HG03139 (cell line): ENCODE results near the gene UBE2B.
A peak's percentile ranks its signal among the peaks of the same experiment; 100 is the strongest.
"Not testable (repeated sequence)": the region's sequence is repeated elsewhere in the genome, so short reads cannot be mapped to it uniquely, and the experiment has no call there.

Experiments used
- ATAC-seq: cut with Tn5 transposase; IDR thresholded peaks from one replicate; pipeline ENCODE4 v1.9.1; 2021; ENCODE audit not compliant: unreplicated experiment

UBE2B gene

DNA sequence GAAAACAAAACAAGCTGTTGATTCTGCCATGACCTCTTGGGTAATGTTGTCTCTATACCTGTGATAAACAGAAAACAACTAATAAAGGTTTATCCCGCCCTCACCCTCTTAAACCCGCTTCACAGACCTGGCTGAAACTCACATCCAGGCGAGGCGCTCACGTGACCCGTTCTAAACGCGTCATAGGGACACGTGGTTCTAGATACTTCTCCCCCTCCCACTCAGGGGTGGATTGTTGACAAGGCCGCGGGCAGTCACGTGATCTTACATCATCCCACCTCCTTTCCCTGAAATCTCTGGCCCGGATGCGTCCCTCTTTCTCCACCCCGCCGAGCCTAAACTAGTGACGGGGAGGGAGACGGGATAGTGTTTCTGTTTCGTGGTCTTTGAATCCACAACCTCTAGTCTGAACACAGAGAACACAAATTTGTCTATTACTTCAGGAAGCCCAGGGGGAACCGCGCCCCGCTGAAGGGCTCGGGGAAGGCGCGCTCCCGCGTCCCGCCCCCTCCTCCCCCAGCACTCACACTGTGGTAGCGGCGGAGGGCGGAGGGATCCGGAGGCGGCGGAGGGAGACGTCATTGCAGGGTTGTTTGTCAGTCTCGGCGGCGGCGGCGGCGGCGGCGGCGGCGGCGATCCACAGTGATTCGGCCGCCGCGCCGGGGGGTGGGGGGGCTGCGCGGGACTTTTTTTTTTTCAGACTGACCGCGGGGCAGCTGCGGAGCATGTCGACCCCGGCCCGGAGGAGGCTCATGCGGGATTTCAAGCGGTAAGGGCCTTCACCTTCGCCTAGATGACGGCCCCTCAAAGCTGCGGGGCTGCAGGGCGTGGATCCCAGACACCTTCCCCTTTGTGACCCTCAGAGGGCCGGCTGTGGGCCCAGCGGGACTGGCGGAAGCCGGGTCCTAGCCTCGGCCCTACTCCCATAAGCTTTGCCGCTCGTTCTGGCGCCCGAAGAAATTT is at the start of gene UBE2B:
Gene UBE2B (plus strand): TSS at position 699 of the 963 bp plus-strand sequence. CDS start 27 bp downstream, at position 726.
- peak; percentile 52 for ATAC-seq

DNA sequence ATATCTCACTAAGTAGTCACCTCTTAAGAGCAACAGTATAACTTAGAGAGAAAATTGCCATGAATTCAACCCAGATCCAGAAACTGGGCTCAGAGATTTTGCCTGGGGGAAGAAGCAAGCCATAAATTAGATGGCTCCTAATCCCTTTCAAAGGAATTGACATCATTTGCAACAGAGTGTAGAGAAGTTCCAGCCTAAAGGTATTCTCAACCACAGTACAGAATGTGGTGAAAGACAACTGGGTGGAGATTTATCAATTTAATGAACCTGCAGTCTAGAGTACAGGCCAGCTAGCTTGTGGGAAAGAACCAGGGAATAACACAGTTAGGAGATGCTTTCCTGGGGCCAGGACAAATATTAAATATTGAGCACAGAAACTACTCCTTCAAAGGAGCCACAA is 44.0 kb upstream of the UBE2B start:
- no peak for ATAC-seq

- ATAC-seq, result no peak
Measured at GRCh38 chr5:134328619-134329018, 42.8 kb upstream of the UBE2B start.

GRCh38 chr5:134336833-134337232 is 34.5 kb upstream of the UBE2B start:
- not testable (repeated sequence) for ATAC-seq

DNA sequence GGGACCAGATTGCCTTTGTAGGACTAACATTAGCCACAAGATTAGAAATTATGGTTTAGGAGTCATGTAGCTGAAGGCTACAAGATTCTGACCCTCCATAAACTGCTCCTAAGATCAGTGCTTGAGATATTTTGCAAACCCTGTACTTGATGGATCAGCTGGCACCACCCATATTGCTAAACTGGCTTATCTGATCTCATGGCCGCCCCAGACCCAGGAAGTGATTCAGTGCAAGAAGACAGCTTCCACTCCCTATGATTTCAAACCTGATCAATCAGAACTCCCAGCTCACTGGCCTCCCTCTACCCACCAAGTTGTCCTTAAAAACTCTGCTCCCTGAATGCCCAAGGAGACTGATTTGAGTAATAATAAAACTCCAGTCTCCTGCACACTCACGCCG is 27.9 kb upstream of the UBE2B start:
- ATAC-seq, result not testable (repeated sequence)

DNA sequence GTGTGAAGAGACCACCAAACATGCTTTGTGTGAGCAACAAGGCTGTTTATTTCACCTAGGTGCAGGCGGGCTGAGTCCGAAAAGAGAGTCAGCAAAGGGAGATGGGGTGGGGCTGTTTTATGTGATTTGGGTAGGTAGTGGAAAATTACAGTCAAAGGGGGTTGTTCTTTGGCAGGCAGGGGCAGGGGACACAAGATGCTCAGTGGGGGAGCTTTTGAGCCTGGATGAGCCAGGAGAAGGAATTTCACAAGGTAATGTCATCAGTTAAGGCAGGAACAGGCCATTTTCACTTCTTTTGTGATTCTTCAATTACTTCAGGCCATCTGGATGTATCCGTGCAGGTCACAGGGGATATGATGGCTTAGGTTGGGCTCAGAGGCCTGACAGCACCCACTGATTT is 25.9 kb upstream of the UBE2B start:
- not testable (repeated sequence) for ATAC-seq

DNA sequence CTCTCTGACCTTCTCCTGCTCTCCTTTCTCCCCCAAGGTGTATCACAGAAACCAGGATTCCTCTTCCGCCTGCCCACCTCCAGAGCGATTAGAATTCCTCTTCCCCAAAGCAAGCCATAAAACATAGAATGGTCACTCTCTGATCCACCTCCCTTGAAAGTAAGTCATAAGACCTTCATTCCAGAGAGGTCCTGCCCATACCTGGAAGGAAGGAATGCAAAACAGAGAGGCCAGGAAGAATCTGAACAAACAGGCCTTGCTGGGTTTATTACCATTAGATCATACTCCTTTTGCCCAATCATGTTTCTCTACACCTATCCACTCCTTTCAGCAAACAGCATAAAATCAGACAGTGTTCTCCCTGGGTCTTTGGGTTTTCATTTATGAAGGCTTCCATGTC is 25.4 kb upstream of the UBE2B start:
- no peak for ATAC-seq

DNA sequence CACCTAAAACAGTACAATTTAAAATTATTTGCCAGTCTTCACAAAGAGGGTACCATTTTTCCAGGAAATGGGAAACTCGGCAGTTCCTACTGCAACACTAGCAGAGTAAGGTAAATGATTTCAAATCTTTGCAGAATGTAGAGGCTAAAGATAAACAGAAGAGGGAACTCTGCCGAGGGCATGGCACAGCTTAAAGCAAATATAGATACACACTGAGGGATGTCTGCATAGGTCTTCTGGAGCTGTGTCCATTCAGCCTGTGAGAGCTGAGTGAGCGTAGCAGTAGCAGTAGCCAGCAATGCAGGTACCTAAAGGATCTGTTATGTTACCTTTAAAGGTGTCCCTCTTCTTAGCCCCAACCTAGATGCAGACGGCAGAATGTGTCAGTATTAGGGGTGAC is 21.9 kb upstream of the UBE2B start:
- ATAC-seq, result no peak

GRCh38 chr5:134355681-134356080 is 15.7 kb upstream of the UBE2B start:
- no peak for ATAC-seq

- ATAC-seq, result no peak
Measured at GRCh38 chr5:134365604-134366003, 5.8 kb upstream of the UBE2B start.

DNA sequence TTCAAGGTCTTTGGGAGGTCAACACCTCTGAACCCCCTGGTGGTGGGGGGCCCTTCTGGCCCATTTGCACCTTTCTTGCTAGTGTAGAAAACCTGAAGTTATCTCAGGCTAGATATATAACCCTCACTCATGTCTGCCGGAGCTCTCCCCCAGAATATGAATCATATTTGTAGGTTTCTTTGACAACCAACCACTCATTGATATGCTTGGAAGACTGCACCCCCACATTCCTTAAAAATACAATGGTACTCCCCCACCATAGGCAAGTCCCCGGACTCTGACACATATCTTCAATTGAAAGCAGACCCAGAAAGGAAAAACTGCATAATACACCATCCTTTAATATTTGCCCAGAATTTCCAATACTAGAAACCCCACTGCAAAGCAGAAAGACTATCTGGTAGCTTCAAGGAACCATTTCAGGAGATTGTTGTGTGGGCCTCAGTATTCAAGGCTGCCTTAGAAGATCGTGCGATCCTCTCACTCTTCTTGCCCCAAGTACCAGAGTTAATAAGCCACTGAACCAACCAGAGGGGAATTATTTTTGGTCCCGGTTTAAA is 978 bp upstream of the UBE2B start:
- ATAC-seq, result peak; percentile 14

GRCh38 chr5:134371834-134372340 is 518 bp downstream of the UBE2B start:
- ATAC-seq, result no peak

DNA sequence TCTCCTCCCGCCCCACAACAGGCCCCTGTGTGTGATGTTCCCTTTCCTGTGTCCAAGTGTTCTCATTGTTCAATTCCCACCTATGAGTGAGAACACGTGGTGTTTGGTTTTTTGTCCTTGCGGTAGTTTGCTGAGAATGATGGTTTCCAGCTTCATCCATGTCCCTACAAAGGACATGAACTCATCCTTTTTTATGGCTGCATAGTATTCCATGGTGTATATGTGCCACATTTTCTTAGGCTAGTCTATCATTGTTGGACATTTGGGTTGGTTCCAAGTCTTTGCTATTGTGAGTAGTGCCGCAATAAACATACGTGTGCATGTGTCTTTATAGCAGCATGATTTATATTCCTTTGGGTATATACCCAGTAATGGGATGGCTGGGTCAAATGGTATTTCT is 2.3 kb downstream of the UBE2B start:
- not testable (repeated sequence) for ATAC-seq

GRCh38 chr5:134374232-134374631 is 2.9 kb downstream of the UBE2B start:
- no peak for ATAC-seq

DNA sequence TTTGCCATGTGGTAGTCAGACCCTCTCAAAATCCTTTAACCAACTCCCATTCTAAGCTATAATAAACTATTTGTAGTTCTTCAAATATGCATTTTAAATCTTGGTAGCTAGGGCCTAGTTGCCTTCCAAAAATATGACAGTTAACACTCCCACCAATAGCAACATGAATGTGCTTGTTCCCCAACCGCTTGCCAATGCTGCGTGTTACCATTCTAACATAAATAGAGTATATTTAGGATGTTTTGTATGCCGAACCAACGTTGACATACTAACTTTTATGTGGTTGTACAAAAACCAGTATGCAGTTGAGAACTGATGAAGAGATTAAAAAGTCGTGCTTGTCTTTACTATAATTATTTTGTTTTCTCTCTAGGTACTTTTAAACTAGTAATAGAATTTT is 9.0 kb downstream of the UBE2B start:
- no peak for ATAC-seq

- not testable (repeated sequence) for ATAC-seq
Measured at GRCh38 chr5:134382204-134382603, 10.8 kb downstream of the UBE2B start.

DNA sequence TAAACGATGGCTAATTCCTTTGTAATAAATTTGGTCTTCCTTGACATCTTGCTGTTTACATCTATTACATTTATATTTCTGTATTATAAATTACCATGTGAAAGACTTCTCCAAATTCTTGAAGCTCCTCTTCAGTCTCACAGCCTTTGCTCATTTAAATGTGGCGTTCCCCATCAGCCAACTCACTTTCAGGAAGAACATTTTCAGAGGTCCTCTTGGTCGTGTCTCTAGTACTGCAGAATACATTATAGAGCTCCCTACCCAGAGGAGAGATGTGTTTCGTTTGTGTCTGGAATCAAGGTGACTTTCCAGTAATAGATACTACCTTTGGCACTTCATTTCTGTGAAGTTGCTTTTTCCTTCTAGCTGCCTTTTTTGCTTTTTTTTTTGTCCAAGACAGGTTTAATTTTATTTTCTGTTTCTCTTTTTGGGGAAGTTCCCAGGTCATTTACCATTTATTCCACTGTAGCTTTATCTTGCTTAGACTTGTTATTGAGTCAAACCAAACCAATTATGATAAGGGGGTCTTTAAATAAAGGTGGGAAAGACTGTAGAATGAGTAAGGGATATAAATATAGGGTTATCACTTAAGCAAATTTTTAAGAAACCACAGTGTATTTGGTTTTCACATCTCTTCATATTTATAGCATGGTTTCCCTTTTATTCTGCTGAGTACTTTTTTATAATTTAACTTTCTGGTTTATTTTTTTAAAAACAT is 12.8 kb downstream of the UBE2B start:
- no peak for ATAC-seq

DNA sequence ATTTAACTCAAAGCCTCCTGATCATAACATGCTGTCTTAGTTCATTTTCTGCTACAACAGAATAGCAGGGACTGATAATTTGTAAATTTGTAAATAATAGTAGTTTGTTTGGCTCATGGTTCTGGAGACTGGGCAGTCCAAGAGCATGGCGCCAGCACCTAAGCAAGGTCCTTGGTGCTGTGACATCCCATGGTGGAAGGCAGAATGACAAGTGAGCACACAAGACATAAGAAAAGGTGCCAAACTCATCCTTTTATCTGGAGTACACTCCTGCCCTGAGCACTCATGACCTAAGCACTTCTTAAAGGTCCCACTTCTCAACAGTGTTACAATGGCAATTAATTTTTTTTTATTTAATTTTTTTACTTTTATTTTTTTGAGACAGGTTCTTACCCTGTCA is 16.1 kb downstream of the UBE2B start:
- no peak for ATAC-seq

DNA sequence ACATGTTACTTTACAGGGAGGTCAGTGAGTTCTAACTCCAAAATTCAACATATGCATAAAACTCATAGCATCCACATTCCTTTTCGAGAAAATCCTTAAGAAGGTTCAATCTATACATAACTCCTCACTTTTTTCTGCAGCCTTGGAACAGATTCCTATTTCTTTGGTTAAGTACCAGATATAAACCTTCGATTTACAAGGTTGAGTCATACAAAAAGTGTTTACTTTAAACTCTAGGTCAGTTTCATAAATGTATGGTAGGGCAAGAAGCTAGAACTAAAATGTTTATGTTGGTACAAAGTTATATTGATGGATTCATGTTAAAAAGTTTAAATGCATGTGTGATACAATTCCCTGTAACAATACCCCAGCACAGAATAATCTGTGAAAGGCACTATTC is 20.9 kb downstream of the UBE2B start:
- no peak for ATAC-seq

DNA sequence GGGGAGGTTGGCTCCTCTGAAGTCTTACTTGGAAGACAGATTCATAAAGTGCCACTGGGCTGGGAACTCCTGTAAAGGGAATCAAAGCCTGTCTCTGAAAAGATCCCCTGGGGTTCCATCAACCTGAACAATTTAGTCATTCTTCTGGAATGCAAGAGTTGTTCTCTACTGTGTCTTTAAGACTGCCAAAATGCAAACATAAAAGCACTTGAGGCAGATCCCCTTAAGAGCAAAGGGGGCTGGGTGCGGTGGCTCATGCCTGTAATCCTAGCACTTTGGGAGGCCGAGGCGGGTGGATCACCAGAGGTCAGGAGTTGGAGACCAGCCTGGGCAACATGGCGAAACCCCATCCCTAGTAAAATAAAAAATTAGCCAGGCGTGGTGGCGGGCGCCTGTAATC is 23.6 kb downstream of the UBE2B start:
- no peak for ATAC-seq

DNA sequence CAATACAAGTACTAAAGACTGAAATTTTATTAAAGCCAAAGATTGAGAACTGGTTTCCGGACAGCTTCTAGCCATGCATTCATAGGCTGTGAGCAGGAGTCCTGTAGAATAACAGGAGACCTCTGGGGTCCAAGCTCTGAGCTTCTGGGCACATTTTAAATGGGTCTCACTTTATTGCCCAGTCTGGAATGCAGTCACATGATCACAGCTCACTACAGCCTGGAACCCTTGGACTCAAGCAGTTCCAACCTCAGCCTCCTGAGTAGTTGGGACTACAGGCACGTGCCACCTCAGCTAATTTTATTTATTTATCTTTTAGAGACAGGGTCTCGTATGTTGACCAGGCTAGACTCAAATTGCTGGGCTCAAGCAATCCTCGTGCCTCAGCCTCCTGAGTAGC is 24.9 kb downstream of the UBE2B start:
- no peak for ATAC-seq

- ATAC-seq, result no peak
Measured at GRCh38 chr5:134397196-134397595, 25.8 kb downstream of the UBE2B start.
